Coronary artery (tissue), 2 donors: ENCODE results near the gene CWF19L2.

ENCODE experiments used
- DNase-seq: peaks from one replicate; pipeline ENCODE4 v3.0.0-alpha.2; 2017; ENCODE audit warnings: low spot score
- H3K27ac ChIP-seq, 2 donors: fragments of 200-600 bp; sonication (generic); one replicate each; pipeline ENCODE4 v1.5.1; 2016 to 2019
- H3K4me3 ChIP-seq: fragments of 200-600 bp; sonication (generic); 2 replicates; pipeline ENCODE4 v1.5.1; 2016; ENCODE audit warnings: mild to moderate bottlenecking, moderate library complexity
- TF ChIP-seq, protein P1 (sequence below): fragments of 200-600 bp; sonication (generic); IDR thresholded peaks from one replicate; pipeline ENCODE4 v1.5.1; 2019; ENCODE audit warnings: antibody characterized with exemption

CWF19L2 gene

DNA sequence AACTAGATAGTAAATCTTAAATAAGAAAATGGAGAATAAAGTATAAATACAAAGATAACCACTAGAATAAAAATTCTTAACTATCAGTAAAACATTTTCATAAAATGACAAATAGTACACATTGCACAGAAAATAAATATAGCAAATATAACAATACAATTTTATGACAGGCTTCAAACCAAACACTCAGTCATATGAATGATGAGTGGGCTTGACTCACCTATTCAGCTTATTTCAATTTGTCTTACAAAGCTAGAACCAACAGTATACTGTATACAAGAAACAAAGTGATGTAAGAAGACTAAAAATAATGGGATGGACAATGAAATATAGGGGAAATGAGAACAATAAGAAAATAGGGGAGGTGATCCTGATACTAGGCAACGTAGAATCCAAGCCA lies 141.2 kb downstream of the CWF19L2 start:
- TF ChIP-seq, protein P1, sequence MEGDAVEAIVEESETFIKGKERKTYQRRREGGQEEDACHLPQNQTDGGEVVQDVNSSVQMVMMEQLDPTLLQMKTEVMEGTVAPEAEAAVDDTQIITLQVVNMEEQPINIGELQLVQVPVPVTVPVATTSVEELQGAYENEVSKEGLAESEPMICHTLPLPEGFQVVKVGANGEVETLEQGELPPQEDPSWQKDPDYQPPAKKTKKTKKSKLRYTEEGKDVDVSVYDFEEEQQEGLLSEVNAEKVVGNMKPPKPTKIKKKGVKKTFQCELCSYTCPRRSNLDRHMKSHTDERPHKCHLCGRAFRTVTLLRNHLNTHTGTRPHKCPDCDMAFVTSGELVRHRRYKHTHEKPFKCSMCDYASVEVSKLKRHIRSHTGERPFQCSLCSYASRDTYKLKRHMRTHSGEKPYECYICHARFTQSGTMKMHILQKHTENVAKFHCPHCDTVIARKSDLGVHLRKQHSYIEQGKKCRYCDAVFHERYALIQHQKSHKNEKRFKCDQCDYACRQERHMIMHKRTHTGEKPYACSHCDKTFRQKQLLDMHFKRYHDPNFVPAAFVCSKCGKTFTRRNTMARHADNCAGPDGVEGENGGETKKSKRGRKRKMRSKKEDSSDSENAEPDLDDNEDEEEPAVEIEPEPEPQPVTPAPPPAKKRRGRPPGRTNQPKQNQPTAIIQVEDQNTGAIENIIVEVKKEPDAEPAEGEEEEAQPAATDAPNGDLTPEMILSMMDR = no peak
- no peak for DNase-seq
- Histone ChIP-seq H3K27ac (no peak overlapping the region), H3K4me3 (no peak overlapping the region)

DNA sequence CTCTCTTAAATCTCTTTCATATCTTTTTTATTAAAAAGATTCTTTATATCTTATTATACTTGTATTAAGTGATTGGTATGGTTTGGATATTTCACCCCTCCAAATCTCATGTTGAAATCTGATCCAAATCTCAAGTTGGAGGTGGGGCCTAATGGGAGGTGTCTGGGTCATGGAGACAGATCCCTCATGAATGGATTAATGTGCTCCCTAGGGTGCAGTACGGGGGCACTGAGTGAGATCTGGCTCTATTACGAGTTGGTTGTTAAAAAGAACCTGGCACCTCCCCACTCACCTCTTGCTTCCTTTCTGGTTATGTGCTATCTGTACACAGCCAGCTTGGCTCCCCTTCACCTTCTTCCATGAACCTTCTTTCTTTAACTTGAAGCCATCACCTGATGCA lies 149.6 kb downstream of the CWF19L2 start:
- Histone ChIP-seq H3K4me3 (no peak overlapping the region), H3K27ac (no peak overlapping the region)
- TF ChIP-seq, protein P1 = no peak
- DNase-seq = no peak

DNA sequence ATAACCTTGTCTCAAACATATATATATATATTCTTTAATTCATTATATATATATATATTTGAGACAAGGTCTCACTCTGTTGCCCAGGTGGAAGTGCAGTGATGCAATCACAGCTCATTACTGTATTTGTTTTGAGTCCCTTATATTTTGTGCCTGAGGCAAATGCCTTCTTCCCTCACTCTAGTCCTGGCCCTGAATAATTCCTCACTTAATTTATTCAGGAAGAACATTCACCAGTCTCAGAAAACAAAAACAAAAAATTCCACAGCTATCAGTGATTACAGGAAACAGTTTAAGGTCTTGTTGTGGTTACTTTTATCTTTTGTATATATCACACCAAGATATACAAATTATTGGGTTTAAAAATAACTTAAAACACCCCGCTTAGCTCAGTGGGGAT lies 155.7 kb downstream of the CWF19L2 start:
- Histone ChIP-seq H3K4me3 (no peak overlapping the region), H3K27ac (no peak overlapping the region)
- DNase-seq = no peak
- TF ChIP-seq, protein P1 = no peak

DNA sequence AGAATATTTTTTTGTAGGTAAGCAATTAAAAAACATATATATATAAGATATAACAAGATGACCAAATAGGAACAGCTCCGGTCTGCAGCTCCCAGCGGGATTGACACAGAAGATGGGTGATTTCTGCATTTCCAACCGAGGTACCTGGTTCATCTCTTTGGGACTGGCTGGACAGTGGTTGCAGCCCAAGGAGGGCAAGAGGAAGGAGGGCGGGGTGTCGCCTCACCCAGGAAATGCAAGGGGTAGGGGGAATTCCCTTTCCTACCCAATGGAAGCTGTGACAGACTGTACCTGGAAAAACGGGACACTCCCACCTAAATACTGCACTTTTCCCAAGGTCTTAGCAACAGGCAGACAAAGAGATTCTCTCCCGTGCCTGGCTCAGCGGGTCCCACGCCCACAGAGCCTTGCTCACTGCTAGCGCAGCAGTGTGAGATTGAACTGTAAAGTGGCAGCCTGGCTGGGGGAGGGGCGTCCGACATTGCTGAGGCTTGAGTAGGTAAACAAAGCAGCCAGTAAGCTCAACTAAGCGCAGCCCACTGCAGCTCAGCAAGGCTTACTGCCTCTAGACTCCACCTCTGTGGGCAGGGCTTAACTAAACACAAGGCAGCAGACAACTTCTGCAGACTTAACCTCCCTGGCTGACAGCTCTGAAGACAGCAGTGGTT lies 163.8 kb downstream of the CWF19L2 start:
- DNase-seq = no peak
- no peak overlapping the region for H3K4me3 ChIP-seq
- TF ChIP-seq, protein P1 = no peak
- H3K27ac ChIP-seq = no peak overlapping the region

DNA sequence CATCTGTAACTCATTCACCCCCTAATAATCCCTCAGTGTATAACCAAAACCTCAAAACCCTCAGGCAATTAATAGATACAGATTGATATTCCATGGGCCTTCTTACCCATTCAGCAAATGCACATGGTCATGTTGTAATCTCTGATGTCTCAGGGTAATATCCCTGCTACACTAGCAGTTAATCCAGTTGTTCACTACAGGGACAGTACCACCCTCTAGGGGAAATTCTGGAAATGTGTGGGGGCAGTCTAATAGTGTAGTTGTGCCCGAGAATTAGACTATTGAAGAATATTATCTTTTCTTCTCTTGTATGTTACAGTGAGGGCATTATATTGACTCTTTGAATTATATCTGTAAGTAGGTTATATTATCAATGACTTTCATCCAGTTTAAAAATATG lies 175.4 kb downstream of the CWF19L2 start:
- H3K27ac ChIP-seq = no peak overlapping the region
- DNase-seq = no peak
- H3K4me3 ChIP-seq = no peak overlapping the region
- TF ChIP-seq, protein P1 = no peak
